WERI-Rb-1 (cell line): ENCODE measurements around the gene PGAP6.
"Not testable (repeated sequence)": the region's sequence is repeated elsewhere in the genome, so short reads cannot be mapped to it uniquely, and the experiment has no call there.

Experiments used
- DNase-seq: peaks from one replicate; pipeline ENCODE4 v3.0.0-alpha.2; 2020
- H3K27ac ChIP-seq: fragments of 250-450 bp; sonication (Bioruptor Pico); 2 replicates; pipeline ENCODE4 v1.5.1; 2020; ENCODE audit warnings: mild to moderate bottlenecking, moderate library complexity
- H3K27me3 ChIP-seq: fragments of 250-450 bp; sonication (Bioruptor Pico); 2 replicates; pipeline ENCODE4 v1.5.1; 2021; ENCODE audit warnings: mild to moderate bottlenecking, low read depth, moderate library complexity; ENCODE audit not compliant: insufficient read depth, severe bottlenecking
- H3K36me3 ChIP-seq: fragments of 250-450 bp; sonication (Bioruptor Pico); 2 replicates; pipeline ENCODE4 v1.5.1; 2020; ENCODE audit warnings: mild to moderate bottlenecking, moderate library complexity
- H3K4me3 ChIP-seq: 2 replicates; pipeline ENCODE4 v1.5.1; 2011; ENCODE audit warnings: low read depth, mild to moderate bottlenecking, control low read depth, low read length
- H3K9me3 ChIP-seq: fragments of 250-450 bp; sonication (Bioruptor Pico); 2 replicates; pipeline ENCODE4 v1.5.1; 2021; ENCODE audit warnings: mild to moderate bottlenecking, moderate library complexity; ENCODE audit not compliant: severe bottlenecking
- CTCF ChIP-seq: IDR thresholded peaks from 2 replicates; pipeline ENCODE4 v1.5.1; 2011; ENCODE audit warnings: low read depth, mild to moderate bottlenecking, control low read depth, inconsistent platforms, low read length

Gene PGAP6

GRCh38 chr16:366476-366875 is 15.3 kb downstream of the PGAP6 start:
- no peak overlapping the region for H3K4me3 ChIP-seq
- H3K36me3 ChIP-seq: peaks cover 42% of the 10 kb centered on the region
- no peaks in the 10 kb centered on the region for H3K9me3 ChIP-seq
- no peak overlapping the region; the same call in 1 of the 2 replicates for H3K27ac ChIP-seq
- no peaks in the 10 kb centered on the region for H3K27me3 ChIP-seq
- no peak for TF ChIP-seq CTCF
- DNase-seq: no peak

DNA sequence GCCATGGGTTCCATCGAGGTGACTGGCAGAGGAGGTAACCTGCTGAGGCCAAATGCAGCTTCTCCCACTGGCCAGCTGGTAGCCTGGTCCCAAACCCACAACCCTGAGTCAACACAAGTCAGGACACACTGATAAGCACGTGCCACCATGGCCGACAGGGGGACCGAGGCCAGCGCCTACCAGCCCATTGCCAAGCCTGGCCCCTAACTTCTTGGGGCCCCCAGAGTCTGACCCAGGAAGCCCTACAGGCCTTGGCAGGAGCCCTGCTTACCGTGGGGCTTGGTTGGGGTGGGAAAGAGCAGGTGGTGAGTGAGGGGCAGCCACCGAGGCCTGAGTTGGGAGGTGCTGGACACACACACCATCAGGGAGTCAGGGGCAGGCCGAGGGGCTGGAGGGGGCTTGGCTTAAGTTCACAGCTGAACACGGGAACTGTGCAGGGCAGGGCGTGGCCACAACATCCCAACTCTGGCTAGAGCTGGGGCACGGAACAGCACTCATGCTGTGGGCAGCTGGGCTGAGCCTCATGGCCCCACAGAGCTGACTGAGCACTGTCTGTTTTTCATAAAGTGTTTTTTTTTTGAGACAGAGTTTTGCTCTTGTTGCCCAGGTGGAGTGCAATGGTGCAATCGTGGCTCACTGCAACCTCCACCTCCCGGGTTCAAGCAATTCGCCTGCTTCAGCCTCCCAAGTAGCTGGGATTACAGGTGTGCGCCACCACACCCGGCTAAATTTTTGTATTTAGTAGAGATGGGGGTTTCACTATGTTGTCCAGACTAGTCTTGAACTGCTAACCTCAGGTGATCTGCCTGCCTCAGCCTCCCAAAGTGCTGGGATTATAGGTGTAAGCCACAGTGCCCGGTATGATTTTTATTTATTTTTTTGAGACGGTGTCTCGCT is 16.9 kb downstream of the PGAP6 start:
- TF ChIP-seq CTCF: no peak
- Histone ChIP-seq H3K27ac (no peak overlapping the region), H3K27me3 (no peaks in the 10 kb centered on the region), H3K9me3 (no peaks in the 10 kb centered on the region), H3K36me3 (peaks cover 34% of the 10 kb centered on the region), H3K4me3 (no peak overlapping the region)
- DNase-seq: no peak

- no peak overlapping the region for H3K27ac ChIP-seq
- TF ChIP-seq CTCF: no peak
Measured at GRCh38 chr16:363766-364490, 17.9 kb downstream of the PGAP6 start.

GRCh38 chr16:363110-363765 is 18.5 kb downstream of the PGAP6 start:
- H3K36me3 ChIP-seq: peaks cover 21% of the 10 kb centered on the region
- DNase-seq: no peak
- no peak overlapping the region for H3K4me3 ChIP-seq
- H3K27me3 ChIP-seq: no peaks in the 10 kb centered on the region
- H3K9me3 ChIP-seq: no peaks in the 10 kb centered on the region
- H3K27ac ChIP-seq: no peak overlapping the region
- TF ChIP-seq CTCF: no peak

More at GRCh38 chr16:363766-364490, 17.9 kb downstream of the PGAP6 start:
- DNase-seq: no peak
- no peaks in the 10 kb centered on the region for H3K9me3 ChIP-seq
- no peak overlapping the region for H3K4me3 ChIP-seq
- H3K27me3 ChIP-seq: no peaks in the 10 kb centered on the region
- H3K36me3 ChIP-seq: peaks cover 27% of the 10 kb centered on the region

- DNase-seq, H3K4me3 ChIP-seq, H3K9me3 ChIP-seq, H3K27me3 ChIP-seq, H3K27ac ChIP-seq: not testable (repeated sequence)
- H3K36me3 ChIP-seq: peaks cover 15% of the 10 kb centered on the region
Measured at GRCh38 chr16:362702-362999, 19.1 kb downstream of the PGAP6 start.
